Measurements from ENCODE around the gene DUSP6. TPM values are rescaled to one million over a fixed set of nuclear protein-coding genes. Genes with fewer than 3 reads are reported as not detected.

The DUSP6 gene
- total and polyA plus RNA-seq, 9 of the 15 experiments (the other 6 are each of a cell fraction or from before 2014, with no cell fraction given): 0.04 to 0.60 (median 0.08) TPM; not detected in 2

DNA sequence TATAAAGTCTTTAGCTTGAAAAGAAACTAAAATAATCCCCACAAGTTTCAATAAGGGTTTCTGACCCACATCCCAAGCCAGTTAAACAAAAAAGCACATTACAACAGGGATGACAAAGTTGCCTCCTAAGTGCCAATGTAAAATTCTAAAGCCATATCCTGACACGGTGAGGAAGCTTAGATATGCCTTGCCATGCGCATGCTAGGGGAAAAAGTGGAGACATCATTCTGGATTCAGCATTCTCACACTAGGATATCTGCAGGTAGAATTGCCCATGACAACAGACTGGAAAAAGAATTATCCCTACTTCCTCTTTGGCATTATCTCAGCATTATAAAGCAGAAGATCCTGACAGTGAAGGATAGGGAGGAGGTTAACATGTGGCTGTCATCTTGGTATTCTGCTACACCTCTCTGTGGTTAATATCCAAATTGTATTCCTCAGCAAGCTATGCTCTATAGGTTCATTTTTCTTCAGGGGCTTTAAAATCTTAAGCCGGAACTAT, 4.9 kb downstream of the DUSP6 start:
- no peaks in the 10 kb centered on the region; a peak in 1 of 5 replicates for H3K27me3 ChIP-seq (ENCODE audit: control insufficient read depth in 2 of 2, insufficient read depth in 2 of 2, low read length in 2 of 2)
- H3K9ac ChIP-seq (ENCODE audit: insufficient read depth in 1 of 2, low read depth in 2 of 2, low read length in 2 of 2): no peak overlapping the region
- 0 out of 2 replicates have a peak overlapping the region, but pooled peaks have one; percentile 78 for H2AFZ ChIP-seq (ENCODE audit: low read depth, low read length)
- FAIRE-seq: no peak
- CTCF ChIA-PET (ENCODE audit: low intra/inter-chr PET ratio): no interaction called here
- WGBS (ENCODE audit: insufficient coverage, low coverage, missing lambda C conversion rate): 29% methylated on average over 3 of the region's 3 CpGs
- TF ChIP-seq SPI1 (IDR thresholded peaks at IDR 0.05; ENCODE audit: borderline replicate concordance, low read depth, low read length) (0 out of 2 replicates have a peak, but pooled peaks have one; percentile 16), PTBP1 (IDR thresholded peaks at IDR 0.05; ENCODE audit: low read depth, low read length) (no peak), ELF4 (CRISPR knock-in tag; IDR thresholded peaks at IDR 0.05) (peak; percentile 56; the same call in 1 of the 2 replicates), MEIS2 (IDR thresholded peaks at IDR 0.05; ENCODE audit: partially characterized antibody) (peak; percentile 58), DPF2 (IDR thresholded peaks at IDR 0.05) (no peak), MECOM (CRISPR knock-in tag; IDR thresholded peaks at IDR 0.05) (peak; percentile 91), ATF7 (IDR thresholded peaks at IDR 0.05) (no peak), TCF3 (CRISPR knock-in tag; IDR thresholded peaks at IDR 0.05) (peak; percentile 52), PBX2 (CRISPR knock-in tag; IDR thresholded peaks at IDR 0.05; ENCODE audit: low read depth) (no peak), PBX2 (tag; conservative IDR thresholded peaks at IDR 0.05; ENCODE audit: low read depth) (peak; percentile 70), GTF2E2 (tag; IDR thresholded peaks at IDR 0.05) (0 out of 2 replicates have a peak, but pooled peaks have one; percentile 56)
- TF ChIP-seq, protein P1, sequence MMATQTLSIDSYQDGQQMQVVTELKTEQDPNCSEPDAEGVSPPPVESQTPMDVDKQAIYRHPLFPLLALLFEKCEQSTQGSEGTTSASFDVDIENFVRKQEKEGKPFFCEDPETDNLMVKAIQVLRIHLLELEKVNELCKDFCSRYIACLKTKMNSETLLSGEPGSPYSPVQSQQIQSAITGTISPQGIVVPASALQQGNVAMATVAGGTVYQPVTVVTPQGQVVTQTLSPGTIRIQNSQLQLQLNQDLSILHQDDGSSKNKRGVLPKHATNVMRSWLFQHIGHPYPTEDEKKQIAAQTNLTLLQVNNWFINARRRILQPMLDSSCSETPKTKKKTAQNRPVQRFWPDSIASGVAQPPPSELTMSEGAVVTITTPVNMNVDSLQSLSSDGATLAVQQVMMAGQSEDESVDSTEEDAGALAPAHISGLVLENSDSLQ (IDR thresholded peaks at IDR 0.05): peak; percentile 51; the same call in 1 of the 2 replicates
- H3K4me1 ChIP-seq (replicated peaks in 1 of 2; ENCODE audit: control insufficient read depth in 2 of 2, insufficient read depth in 2 of 2, low read length in 2 of 2): peaks cover 0 to 26% of the 10 kb centered on the region in 2 experiments
- BruUV-seq (replicated peaks): no TSS peak
- intact Hi-C loops (cut with micrococcal nuclease): no loop called here
- DNase-seq (ENCODE audit: extremely low read depth in 1 of 4, low spot score in 3 of 4): no peak
- H3K9me3 ChIP-seq (replicated peaks; ENCODE audit: control insufficient read depth, insufficient read depth, low read depth, low read length): no peaks in the 10 kb centered on the region; the same call in 1 of the 2 replicates
- no peak for ATAC-seq
- no peak overlapping the region for H3K4me3 ChIP-seq
- POLR2A ChIA-PET: interaction anchor here (0.7 kb wide), 1 partner anchor 149 kb away, joined by 3 read pairs; no protein-coding TSS in a partner anchor
- no peaks in the 10 kb centered on the region for H3K36me3 ChIP-seq (ENCODE audit: control insufficient read depth, insufficient read depth, low read length)
- H3K27ac ChIP-seq (ENCODE audit: extremely low read depth, low read depth, low read length): peak overlapping the region; percentile 65; the same call in 1 of the 3 replicates
- H4K20me1 ChIP-seq (replicated peaks; ENCODE audit: control insufficient read depth, insufficient read depth, low read length): no peaks in the 10 kb centered on the region
- H3K4me2 ChIP-seq (ENCODE audit: insufficient read depth, low read length): no peak overlapping the region
- H3K9me1 ChIP-seq (ENCODE audit: control insufficient read depth, insufficient read depth, low read length): no peaks in the 10 kb centered on the region
- in situ Hi-C loops (cut with MboI): no loop called here
- no peaks in the 10 kb centered on the region for H3K79me2 ChIP-seq (ENCODE audit: control insufficient read depth, insufficient read depth, low read length)

Data from K562 (cell line).